ENCODE measurements around the gene CTNNA3. TPM values are rescaled to one million over a fixed set of nuclear protein-coding genes. Genes with fewer than 3 reads are reported as not detected.

The CTNNA3 gene
- total RNA-seq, 1 donor from 2014 or later = 0.92 TPM

DNA sequence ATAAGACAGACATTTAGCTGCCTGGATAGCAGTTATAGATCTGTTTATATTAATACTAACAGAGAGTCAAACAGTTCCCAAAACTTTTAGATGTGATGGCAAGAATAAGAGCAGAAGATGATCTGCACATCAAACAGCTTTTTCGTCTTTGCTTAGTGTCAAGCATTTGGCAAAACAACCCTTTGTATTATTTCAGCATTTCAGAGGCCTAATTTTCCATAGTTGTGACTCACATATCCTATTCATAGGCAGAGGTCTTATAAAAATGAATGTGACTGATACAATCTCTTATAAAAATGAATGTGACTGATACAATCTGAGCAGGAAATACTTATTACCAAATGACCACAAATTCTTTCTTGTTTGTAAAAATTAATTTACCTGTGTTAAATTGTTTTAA lies 699.0 kb downstream of the CTNNA3 start:
- Mint-ChIP-seq H3K4me3 (ENCODE audit: unreplicated experiment) (no peak overlapping the region), H3K27ac (ENCODE audit: unreplicated experiment) (no peak overlapping the region), H3K27me3 (ENCODE audit: low read depth) (peaks cover 8% of the 10 kb centered on the region), H3K36me3 (ENCODE audit: low read depth) (no peaks in the 10 kb centered on the region), H3K4me1 (ENCODE audit: low read depth) (peaks cover 3% of the 10 kb centered on the region), H3K9me3 (ENCODE audit: low read depth) (no peaks in the 10 kb centered on the region)
- TF ChIP-seq, protein P1, sequence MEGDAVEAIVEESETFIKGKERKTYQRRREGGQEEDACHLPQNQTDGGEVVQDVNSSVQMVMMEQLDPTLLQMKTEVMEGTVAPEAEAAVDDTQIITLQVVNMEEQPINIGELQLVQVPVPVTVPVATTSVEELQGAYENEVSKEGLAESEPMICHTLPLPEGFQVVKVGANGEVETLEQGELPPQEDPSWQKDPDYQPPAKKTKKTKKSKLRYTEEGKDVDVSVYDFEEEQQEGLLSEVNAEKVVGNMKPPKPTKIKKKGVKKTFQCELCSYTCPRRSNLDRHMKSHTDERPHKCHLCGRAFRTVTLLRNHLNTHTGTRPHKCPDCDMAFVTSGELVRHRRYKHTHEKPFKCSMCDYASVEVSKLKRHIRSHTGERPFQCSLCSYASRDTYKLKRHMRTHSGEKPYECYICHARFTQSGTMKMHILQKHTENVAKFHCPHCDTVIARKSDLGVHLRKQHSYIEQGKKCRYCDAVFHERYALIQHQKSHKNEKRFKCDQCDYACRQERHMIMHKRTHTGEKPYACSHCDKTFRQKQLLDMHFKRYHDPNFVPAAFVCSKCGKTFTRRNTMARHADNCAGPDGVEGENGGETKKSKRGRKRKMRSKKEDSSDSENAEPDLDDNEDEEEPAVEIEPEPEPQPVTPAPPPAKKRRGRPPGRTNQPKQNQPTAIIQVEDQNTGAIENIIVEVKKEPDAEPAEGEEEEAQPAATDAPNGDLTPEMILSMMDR (IDR thresholded peaks at IDR 0.05) = no peak
- DNase-seq (ENCODE audit: low spot score) = no peak

DNA sequence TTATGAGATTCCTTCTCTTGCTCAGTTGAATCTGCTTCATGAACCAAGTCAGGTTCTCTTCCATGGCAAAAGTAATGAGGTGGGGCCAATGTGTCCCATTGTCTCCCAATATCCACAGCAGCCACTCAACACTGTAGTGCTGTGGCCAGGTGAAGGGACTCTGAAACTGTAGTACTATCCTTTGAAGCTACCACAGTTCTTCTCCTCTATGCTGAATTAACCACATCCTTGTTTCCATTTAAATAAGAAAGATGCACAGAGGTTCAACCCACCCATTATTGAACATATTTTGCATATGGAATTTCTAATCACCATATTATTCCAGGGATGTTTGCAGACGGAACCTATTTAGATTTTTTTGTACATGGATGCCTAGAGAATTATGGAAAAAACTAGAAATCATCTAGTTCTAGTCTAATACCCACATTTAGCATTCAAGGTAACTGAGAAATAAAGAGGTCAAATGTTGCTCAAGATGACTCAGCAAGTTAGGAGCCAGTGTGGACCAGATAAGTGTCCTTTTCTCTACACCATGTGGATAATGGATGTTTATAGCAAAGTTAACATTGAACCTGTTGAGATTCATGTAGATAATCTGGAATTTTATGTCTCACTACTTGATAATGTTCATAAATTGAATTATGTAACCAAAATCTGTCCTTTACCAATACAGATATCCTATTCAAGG lies 705.7 kb downstream of the CTNNA3 start:
- H3K4me1 Mint-ChIP-seq (ENCODE audit: low read depth) = no peaks in the 10 kb centered on the region
- no peak overlapping the region for H3K4me3 Mint-ChIP-seq (ENCODE audit: unreplicated experiment)
- H3K27ac Mint-ChIP-seq (ENCODE audit: unreplicated experiment) = no peak overlapping the region
- H3K36me3 Mint-ChIP-seq (ENCODE audit: low read depth) = no peaks in the 10 kb centered on the region
- no peak for DNase-seq (ENCODE audit: low spot score)
- no peaks in the 10 kb centered on the region for H3K9me3 Mint-ChIP-seq (ENCODE audit: low read depth)
- TF ChIP-seq, protein P1 (IDR thresholded peaks at IDR 0.05) = no peak
- peaks cover 4% of the 10 kb centered on the region for H3K27me3 Mint-ChIP-seq (ENCODE audit: low read depth)

DNA sequence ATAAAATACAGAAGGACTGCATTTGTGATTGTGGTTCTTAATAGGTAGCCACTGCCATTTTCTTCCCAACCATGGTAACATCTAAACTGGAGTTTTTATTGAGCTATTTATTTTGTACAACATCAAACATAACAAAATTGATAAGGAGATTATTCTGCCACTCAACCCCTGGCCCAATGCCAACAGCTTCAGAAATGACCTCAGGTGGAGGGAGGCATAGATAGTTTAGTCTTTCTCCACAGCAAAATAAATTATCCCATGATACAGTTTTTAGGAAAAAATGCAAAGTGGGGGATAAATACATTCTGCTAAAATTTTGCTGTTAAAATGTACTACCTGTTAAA lies 712.5 kb downstream of the CTNNA3 start:
- Mint-ChIP-seq H3K4me3 (ENCODE audit: unreplicated experiment) (no peak overlapping the region), H3K27me3 (ENCODE audit: low read depth) (peaks cover 11% of the 10 kb centered on the region), H3K36me3 (ENCODE audit: low read depth) (no peaks in the 10 kb centered on the region), H3K9me3 (ENCODE audit: low read depth) (no peaks in the 10 kb centered on the region), H3K4me1 (ENCODE audit: low read depth) (no peaks in the 10 kb centered on the region), H3K27ac (ENCODE audit: unreplicated experiment) (no peak overlapping the region)
- no peak for DNase-seq (ENCODE audit: low spot score)
- TF ChIP-seq, protein P1 (IDR thresholded peaks at IDR 0.05) = no peak

DNA sequence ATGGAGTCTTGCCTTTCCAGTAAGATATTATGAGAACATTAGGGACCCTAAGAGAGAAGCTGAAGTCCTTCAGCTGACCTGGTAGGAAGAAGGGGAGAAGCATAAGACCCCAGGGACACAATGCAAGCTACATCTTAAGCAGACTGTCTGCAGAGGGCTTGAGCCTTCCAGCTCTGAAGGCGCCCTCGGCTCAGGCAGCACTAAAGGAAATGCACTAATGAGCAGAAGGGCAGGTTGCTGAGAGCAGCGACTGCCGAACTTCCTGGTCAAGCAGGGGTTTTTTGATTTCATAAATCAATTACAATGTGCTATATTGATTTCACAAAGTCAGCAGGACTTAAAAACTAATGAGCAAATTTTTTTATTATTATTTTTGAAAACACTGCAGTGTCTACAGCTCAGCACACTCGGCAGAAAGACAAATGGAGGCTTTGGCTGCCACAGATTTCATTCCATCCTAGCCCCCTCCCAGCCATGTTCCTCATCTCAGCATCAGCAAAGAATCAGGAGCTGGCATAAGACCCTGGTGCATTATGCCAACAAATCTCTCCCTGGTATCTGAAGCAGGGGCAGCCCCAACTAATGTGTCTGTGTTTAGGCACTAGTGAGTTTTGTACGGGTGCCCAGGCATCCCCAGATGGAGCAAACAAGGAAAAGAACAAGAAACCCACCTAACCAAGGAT lies 713.1 kb downstream of the CTNNA3 start:
- Mint-ChIP-seq H3K36me3 (ENCODE audit: low read depth) (no peaks in the 10 kb centered on the region), H3K27me3 (ENCODE audit: low read depth) (peaks cover 11% of the 10 kb centered on the region), H3K9me3 (ENCODE audit: low read depth) (no peaks in the 10 kb centered on the region), H3K4me3 (ENCODE audit: unreplicated experiment) (no peak overlapping the region), H3K27ac (ENCODE audit: unreplicated experiment) (no peak overlapping the region), H3K4me1 (ENCODE audit: low read depth) (no peaks in the 10 kb centered on the region)
- TF ChIP-seq, protein P1 (IDR thresholded peaks at IDR 0.05) = no peak
- DNase-seq (ENCODE audit: low spot score) = no peak

DNA sequence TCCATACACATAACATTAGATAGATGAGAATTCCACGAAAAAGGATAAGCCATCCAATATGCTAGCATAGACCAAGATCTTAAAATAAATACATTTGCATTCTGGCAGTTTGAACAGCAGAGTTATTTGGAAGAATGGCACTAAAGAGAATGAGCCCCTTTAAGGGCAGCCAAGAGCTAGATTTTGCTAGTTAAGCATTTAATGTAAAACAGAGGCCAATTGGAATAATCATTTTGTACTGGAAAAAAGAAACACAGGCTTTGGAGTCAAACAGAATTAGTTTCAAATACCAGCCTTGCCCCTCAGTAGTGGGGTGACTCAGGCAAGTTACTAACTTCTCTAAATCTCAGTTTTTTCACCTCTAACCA lies 714.0 kb downstream of the CTNNA3 start:
- Mint-ChIP-seq H3K4me1 (ENCODE audit: low read depth) (no peaks in the 10 kb centered on the region), H3K9me3 (ENCODE audit: low read depth) (no peaks in the 10 kb centered on the region), H3K27ac (ENCODE audit: unreplicated experiment) (no peak overlapping the region), H3K36me3 (ENCODE audit: low read depth) (no peaks in the 10 kb centered on the region), H3K4me3 (ENCODE audit: unreplicated experiment) (no peak overlapping the region), H3K27me3 (ENCODE audit: low read depth) (peaks cover 11% of the 10 kb centered on the region)
- DNase-seq (ENCODE audit: low spot score) = no peak
- TF ChIP-seq, protein P1 (IDR thresholded peaks at IDR 0.05) = no peak
